HEK293 (cell line): ENCODE results near the gene PARL.

ENCODE experiments used
- EGR2 ChIP-seq: fragments of 450-650 bp; formaldehyde crosslinking; IDR thresholded peaks from 2 replicates; pipeline ENCODE4 v1.5.1; 2016; ENCODE audit warnings: low read depth, missing biosample characterization, missing genetic modification characterization
- FEZF1 ChIP-seq: fragments of 450-650 bp; formaldehyde crosslinking; IDR thresholded peaks from 2 replicates; pipeline ENCODE4 v1.5.1; 2016; ENCODE audit warnings: missing biosample characterization, missing genetic modification characterization
- HOXA7 ChIP-seq: sonication (generic); formaldehyde crosslinking; IDR thresholded peaks from 2 replicates; pipeline ENCODE4 v1.8.1; 2022; ENCODE audit warnings: missing genetic modification reagents, borderline replicate concordance
- IKZF3 ChIP-seq: fragments of 450-650 bp; IDR thresholded peaks from 2 replicates; pipeline ENCODE4 v1.5.0; 2018; ENCODE audit warnings: missing biosample characterization, mild to moderate bottlenecking, missing genetic modification characterization, moderate library complexity
- INSM2 ChIP-seq: fragments of 450-650 bp; formaldehyde crosslinking; IDR thresholded peaks from 2 replicates; pipeline ENCODE4 v1.5.1; 2016; ENCODE audit warnings: missing biosample characterization, missing genetic modification characterization
- KLF9 ChIP-seq: fragments of 450-650 bp; formaldehyde crosslinking; IDR thresholded peaks from 2 replicates; pipeline ENCODE4 v1.5.1; 2016; ENCODE audit warnings: missing biosample characterization, missing genetic modification characterization, low read depth
- REPIN1 ChIP-seq: fragments of 450-650 bp; formaldehyde crosslinking; IDR thresholded peaks from 2 replicates; pipeline ENCODE4 v1.5.1; 2017; ENCODE audit warnings: missing biosample characterization, missing genetic modification characterization, low read depth
- SCRT2 ChIP-seq: fragments of 450-650 bp; formaldehyde crosslinking; IDR thresholded peaks from 2 replicates; pipeline ENCODE4 v1.5.1; 2016; ENCODE audit warnings: missing biosample characterization, missing genetic modification characterization
- SP2 ChIP-seq: fragments of 450-650 bp; formaldehyde crosslinking; IDR thresholded peaks from 2 replicates; pipeline ENCODE4 v1.5.1; 2016; ENCODE audit warnings: missing biosample characterization, missing genetic modification characterization
- YY1 ChIP-seq: fragments of 450-650 bp; formaldehyde crosslinking; IDR thresholded peaks from 2 replicates; pipeline ENCODE4 v1.5.1; 2018; ENCODE audit warnings: missing biosample characterization, missing genetic modification characterization
- ZBTB21 ChIP-seq: fragments of 450-650 bp; formaldehyde crosslinking; IDR thresholded peaks from 2 replicates; pipeline ENCODE4 v1.5.1; 2017; ENCODE audit warnings: missing biosample characterization, missing genetic modification characterization
- ZBTB26 ChIP-seq: fragments of 450-650 bp; formaldehyde crosslinking; optimal IDR thresholded peaks from 2 replicates; pipeline ENCODE3; 2016; ENCODE audit warnings: missing biosample characterization, mild to moderate bottlenecking, missing genetic modification characterization
- ZFP69B ChIP-seq: fragments of 450-650 bp; formaldehyde crosslinking; IDR thresholded peaks from 2 replicates; pipeline ENCODE4 v1.5.1; 2016; ENCODE audit warnings: missing biosample characterization, missing genetic modification characterization
- ZIC2 ChIP-seq: fragments of 450-650 bp; formaldehyde crosslinking; IDR thresholded peaks from 2 replicates; pipeline ENCODE4 v1.5.1; 2016; ENCODE audit warnings: missing biosample characterization, missing genetic modification characterization
- ZNF18 ChIP-seq: fragments of 450-650 bp; formaldehyde crosslinking; IDR thresholded peaks from 2 replicates; pipeline ENCODE4 v1.5.1; 2016; ENCODE audit warnings: missing biosample characterization, missing genetic modification characterization
- ZNF202 ChIP-seq: fragments of 450-650 bp; formaldehyde crosslinking; IDR thresholded peaks from 2 replicates; pipeline ENCODE4 v1.5.1; 2016; ENCODE audit warnings: missing biosample characterization, missing genetic modification characterization, borderline replicate concordance
- ZNF223 ChIP-seq: fragments of 450-650 bp; formaldehyde crosslinking; IDR thresholded peaks from 2 replicates; pipeline ENCODE4 v1.5.1; 2016; ENCODE audit warnings: missing biosample characterization, missing genetic modification characterization
- ZNF239 ChIP-seq: fragments of 450-650 bp; formaldehyde crosslinking; IDR thresholded peaks from 2 replicates; pipeline ENCODE4 v1.5.1; 2016; ENCODE audit warnings: missing biosample characterization, missing genetic modification characterization
- ZNF292 ChIP-seq: fragments of 450-650 bp; formaldehyde crosslinking; IDR thresholded peaks from 2 replicates; pipeline ENCODE4 v1.5.1; 2016; ENCODE audit warnings: low read depth, missing biosample characterization, missing genetic modification characterization, borderline replicate concordance
- ZNF354C ChIP-seq: fragments of 450-650 bp; formaldehyde crosslinking; IDR thresholded peaks from 2 replicates; pipeline ENCODE4 v1.5.1; 2016; ENCODE audit warnings: missing biosample characterization, missing genetic modification characterization, low read depth, borderline replicate concordance
- ZNF549 ChIP-seq: fragments of 450-650 bp; IDR thresholded peaks from 2 replicates; pipeline ENCODE4 v1.5.1; 2018; ENCODE audit warnings: missing biosample characterization, missing genetic modification characterization, mild to moderate bottlenecking, inconsistent platforms, moderate library complexity
- ZNF555 ChIP-seq: fragments of 450-650 bp; formaldehyde crosslinking; conservative IDR thresholded peaks from 2 replicates; pipeline ENCODE4 v1.5.1; 2017; ENCODE audit warnings: missing biosample characterization, mild to moderate bottlenecking, missing genetic modification characterization, inconsistent platforms
- ZNF610 ChIP-seq: fragments of 450-650 bp; formaldehyde crosslinking; IDR thresholded peaks from 2 replicates; pipeline ENCODE4 v1.5.1; 2016; ENCODE audit warnings: missing biosample characterization, missing genetic modification characterization, borderline replicate concordance
- ZNF654 ChIP-seq: fragments of 450-650 bp; formaldehyde crosslinking; IDR thresholded peaks from 2 replicates; pipeline ENCODE4 v1.5.1; 2016; ENCODE audit warnings: low read depth, missing biosample characterization, missing genetic modification characterization
- ZNF658 ChIP-seq: fragments of 450-650 bp; formaldehyde crosslinking; IDR thresholded peaks from 2 replicates; pipeline ENCODE4; 2016; ENCODE audit warnings: missing biosample characterization, missing genetic modification characterization
- ZNF660 ChIP-seq: fragments of 450-650 bp; IDR thresholded peaks from 2 replicates; pipeline ENCODE4 v1.5.1; 2018; ENCODE audit warnings: missing biosample characterization, mild to moderate bottlenecking, missing genetic modification characterization
- ZNF747 ChIP-seq: fragments of 450-650 bp; formaldehyde crosslinking; IDR thresholded peaks from 2 replicates; pipeline ENCODE4 v1.5.1; 2016; ENCODE audit warnings: missing biosample characterization, missing genetic modification characterization
- ZNF785 ChIP-seq: fragments of 450-650 bp; formaldehyde crosslinking; IDR thresholded peaks from 2 replicates; pipeline ENCODE4 v1.5.1; 2016; ENCODE audit warnings: missing biosample characterization, missing genetic modification characterization
- ZNF791 ChIP-seq: fragments of 450-650 bp; formaldehyde crosslinking; IDR thresholded peaks from 2 replicates; pipeline ENCODE4 v1.5.1; 2016; ENCODE audit warnings: missing biosample characterization, missing genetic modification characterization
- ZNF843 ChIP-seq: fragments of 450-650 bp; formaldehyde crosslinking; IDR thresholded peaks from 2 replicates; pipeline ENCODE4 v1.5.1; 2016; ENCODE audit warnings: missing biosample characterization, missing genetic modification characterization
- TF ChIP-seq, protein P1 (sequence below): fragments of 450-650 bp; formaldehyde crosslinking; conservative IDR thresholded peaks from 2 replicates; pipeline ENCODE4 v1.5.1; 2016; ENCODE audit warnings: low read depth, missing biosample characterization, missing genetic modification characterization
- TF ChIP-seq, protein P2 (sequence below): fragments of 450-650 bp; formaldehyde crosslinking; IDR thresholded peaks from 2 replicates; pipeline ENCODE4 v1.5.1; 2016; ENCODE audit warnings: missing biosample characterization, missing genetic modification characterization

Gene PARL

DNA sequence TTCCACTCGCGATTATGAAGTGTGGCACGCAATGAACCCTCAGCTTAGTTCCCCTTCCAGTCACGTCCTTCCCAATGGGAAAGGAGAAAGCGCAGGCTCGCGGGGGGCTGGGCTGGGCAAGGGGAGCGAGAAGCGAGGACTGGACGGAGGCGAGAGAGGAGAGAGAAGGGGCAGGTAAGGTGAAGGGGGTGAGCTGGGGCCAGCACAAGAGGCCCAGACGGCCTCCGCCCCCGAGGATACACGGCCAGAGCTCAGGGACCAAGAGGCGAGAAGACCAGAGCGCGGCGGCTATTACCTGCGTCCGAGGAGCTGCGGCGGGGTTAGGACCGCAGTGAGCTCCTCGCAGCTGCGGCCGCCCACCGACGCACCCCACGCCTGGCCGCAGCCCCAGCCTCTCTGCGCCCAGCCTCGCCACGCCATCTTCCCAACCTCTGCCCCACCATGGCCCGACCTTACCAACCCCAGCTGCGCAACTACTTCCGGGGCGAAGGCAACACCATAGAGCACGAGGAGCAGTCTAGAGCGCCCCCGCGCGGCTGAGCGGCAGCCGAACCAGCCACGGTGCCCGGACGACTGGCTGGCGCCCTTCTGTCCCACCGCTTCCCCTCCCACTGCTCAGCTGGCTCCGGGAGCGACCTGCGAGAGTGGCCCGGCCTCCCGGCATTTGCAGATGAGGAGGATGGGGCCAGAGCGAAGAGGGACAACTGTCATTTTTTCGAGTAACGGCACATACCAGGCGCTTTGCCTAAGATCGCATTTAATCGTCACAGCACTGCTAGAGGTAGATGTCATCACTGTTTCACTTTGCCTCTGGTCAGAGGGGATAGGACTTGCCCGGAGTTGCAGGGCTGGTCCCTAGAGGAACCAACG, at the start of gene PARL (continued):
- 0 out of 2 replicates have a peak, but pooled peaks have one; percentile 15 for TF ChIP-seq ZNF18 (tag by site-specific recombination)
- TF ChIP-seq ZNF292 (tag by site-specific recombination) = no peak
- no peak for TF ChIP-seq ZNF747 (tag by site-specific recombination)
- no peak for TF ChIP-seq ZNF785 (tag by site-specific recombination)
- TF ChIP-seq ZBTB26 (tag by site-specific recombination) = peak; percentile 54
- peak; percentile 78 for TF ChIP-seq ZFP69B
- peak; percentile 59 for TF ChIP-seq ZNF610 (tag by site-specific recombination)
- TF ChIP-seq IKZF3 (tag by site-specific recombination) = peak; percentile 67; the same call in 1 of the 2 replicates
- peak; percentile 98 for TF ChIP-seq ZNF660 (tag by site-specific recombination)
- TF ChIP-seq EGR2 (tag by site-specific recombination) = peak; percentile 76
- TF ChIP-seq ZBTB21 (tag by site-specific recombination) = peak; percentile 50
- peak; percentile 54 for TF ChIP-seq FEZF1
- no peak for TF ChIP-seq ZNF202 (tag by site-specific recombination)
- TF ChIP-seq SCRT2 = peak; percentile 50
- peak; percentile 57 for TF ChIP-seq ZNF843 (tag by site-specific recombination)
- TF ChIP-seq ZNF354C (tag by site-specific recombination) = no peak
- no peak for TF ChIP-seq ZNF791 (tag by site-specific recombination)
- 0 out of 2 replicates have a peak, but pooled peaks have one; percentile 33 for TF ChIP-seq ZNF658 (tag by site-specific recombination)
- no peak for TF ChIP-seq HOXA7 (CRISPR knock-in tag)
- peak; percentile 97 for TF ChIP-seq YY1 (tag by site-specific recombination)
- TF ChIP-seq, protein P1, sequence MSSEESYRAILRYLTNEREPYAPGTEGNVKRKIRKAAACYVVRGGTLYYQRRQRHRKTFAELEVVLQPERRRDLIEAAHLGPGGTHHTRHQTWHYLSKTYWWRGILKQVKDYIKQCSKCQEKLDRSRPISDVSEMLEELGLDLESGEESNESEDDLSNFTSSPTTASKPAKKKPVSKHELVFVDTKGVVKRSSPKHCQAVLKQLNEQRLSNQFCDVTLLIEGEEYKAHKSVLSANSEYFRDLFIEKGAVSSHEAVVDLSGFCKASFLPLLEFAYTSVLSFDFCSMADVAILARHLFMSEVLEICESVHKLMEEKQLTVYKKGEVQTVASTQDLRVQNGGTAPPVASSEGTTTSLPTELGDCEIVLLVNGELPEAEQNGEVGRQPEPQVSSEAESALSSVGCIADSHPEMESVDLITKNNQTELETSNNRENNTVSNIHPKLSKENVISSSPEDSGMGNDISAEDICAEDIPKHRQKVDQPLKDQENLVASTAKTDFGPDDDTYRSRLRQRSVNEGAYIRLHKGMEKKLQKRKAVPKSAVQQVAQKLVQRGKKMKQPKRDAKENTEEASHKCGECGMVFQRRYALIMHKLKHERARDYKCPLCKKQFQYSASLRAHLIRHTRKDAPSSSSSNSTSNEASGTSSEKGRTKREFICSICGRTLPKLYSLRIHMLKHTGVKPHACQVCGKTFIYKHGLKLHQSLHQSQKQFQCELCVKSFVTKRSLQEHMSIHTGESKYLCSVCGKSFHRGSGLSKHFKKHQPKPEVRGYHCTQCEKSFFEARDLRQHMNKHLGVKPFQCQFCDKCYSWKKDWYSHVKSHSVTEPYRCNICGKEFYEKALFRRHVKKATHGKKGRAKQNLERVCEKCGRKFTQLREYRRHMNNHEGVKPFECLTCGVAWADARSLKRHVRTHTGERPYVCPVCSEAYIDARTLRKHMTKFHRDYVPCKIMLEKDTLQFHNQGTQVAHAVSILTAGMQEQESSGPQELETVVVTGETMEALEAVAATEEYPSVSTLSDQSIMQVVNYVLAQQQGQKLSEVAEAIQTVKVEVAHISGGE = peak; percentile 92
- peak; percentile 52; the same call in 1 of the 2 replicates for TF ChIP-seq INSM2 (tag by site-specific recombination)
- peak; percentile 68 for TF ChIP-seq ZNF654
- TF ChIP-seq ZNF549 (tag by site-specific recombination) = no peak
- TF ChIP-seq, protein P2, sequence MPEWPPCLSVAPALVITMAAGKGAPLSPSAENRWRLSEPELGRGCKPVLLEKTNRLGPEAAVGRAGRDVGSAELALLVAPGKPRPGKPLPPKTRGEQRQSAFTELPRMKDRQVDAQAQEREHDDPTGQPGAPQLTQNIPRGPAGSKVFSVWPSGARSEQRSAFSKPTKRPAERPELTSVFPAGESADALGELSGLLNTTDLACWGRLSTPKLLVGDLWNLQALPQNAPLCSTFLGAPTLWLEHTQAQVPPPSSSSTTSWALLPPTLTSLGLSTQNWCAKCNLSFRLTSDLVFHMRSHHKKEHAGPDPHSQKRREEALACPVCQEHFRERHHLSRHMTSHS (tag by site-specific recombination) = no peak
- TF ChIP-seq ZNF239 = peak; percentile 44; the same call in 1 of the 2 replicates
- peak; percentile 71 for TF ChIP-seq KLF9
- no peak for TF ChIP-seq REPIN1 (tag by site-specific recombination)
- TF ChIP-seq ZNF223 = no peak
- TF ChIP-seq ZNF555 (tag by site-specific recombination) = no peak
- peak; percentile 87 for TF ChIP-seq SP2
- peak; percentile 27 for TF ChIP-seq ZIC2 (tag by site-specific recombination)
